ENCODE measurements around the gene PECR. TPM values are rescaled to one million over a fixed set of nuclear protein-coding genes. Genes with fewer than 3 reads are reported as not detected.

Gene PECR
- total and polyA plus RNA-seq, 7 donors = 1.9 to 4.8 (median 2.5) TPM

GRCh38 chr2:216049452-216049851 is 32.2 kb downstream of the PECR start:
- H3K27me3 ChIP-seq (ENCODE audit: insufficient read depth in 3 of 3, low read length in 2 of 3) = no peaks in the 10 kb centered on the region
- intact Hi-C loops (cut with DNase I) = no loop called here
- ATAC-seq = no peak
- no peaks in the 10 kb centered on the region for H3K9me3 ChIP-seq
- no peak for TF ChIP-seq CTCF (IDR thresholded peaks at IDR 0.05)
- DNase-seq = no peak
- peaks cover 0 to 12% of the 10 kb centered on the region in 2 donors for H3K36me3 ChIP-seq (ENCODE audit: insufficient read depth in 1 of 2, low read depth in 1 of 2)
- no peak overlapping the region for H3K27ac ChIP-seq
- H3K4me3 ChIP-seq = no peak overlapping the region
- 91 to 93% (median 91%) methylated on average over 2 of the region's 2 CpGs for WGBS, 3 donors
- no peaks in the 10 kb centered on the region for H3K4me1 ChIP-seq

- intact Hi-C loops (cut with DNase I) = no loop called here
- Histone ChIP-seq H3K27ac (no peak overlapping the region), H3K4me3 (no peak overlapping the region), H3K9me3 (no peaks in the 10 kb centered on the region), H3K36me3 (ENCODE audit: insufficient read depth in 1 of 2, low read depth in 1 of 2) (peaks cover 0 to 25% of the 10 kb centered on the region in 2 donors), H3K27me3 (ENCODE audit: insufficient read depth in 3 of 3, low read length in 2 of 3) (no peaks in the 10 kb centered on the region), H3K4me1 (no peaks in the 10 kb centered on the region)
- TF ChIP-seq CTCF (IDR thresholded peaks at IDR 0.05) = no peak
- ATAC-seq = no peak
- DNase-seq = no peak
- 84 to 91% (median 88%) methylated on average over 2 of the region's 2 CpGs for WGBS, 3 donors
Measured at GRCh38 chr2:216047397-216047796, 34.2 kb downstream of the PECR start.

- Histone ChIP-seq H3K36me3 (ENCODE audit: insufficient read depth in 1 of 2, low read depth in 1 of 2) (peaks cover 0 to 28% of the 10 kb centered on the region in 2 donors), H3K4me3 (no peak overlapping the region), H3K4me1 (no peaks in the 10 kb centered on the region), H3K27ac (no peak overlapping the region), H3K27me3 (ENCODE audit: insufficient read depth in 3 of 3, low read length in 2 of 3) (no peaks in the 10 kb centered on the region), H3K9me3 (no peaks in the 10 kb centered on the region)
- no peak for ATAC-seq
- intact Hi-C loops (cut with DNase I) = no loop called here
- no peak for TF ChIP-seq CTCF (IDR thresholded peaks at IDR 0.05)
- 77% methylated on average over 5 of the region's 5 CpGs for WGBS, 3 donors
- no peak for DNase-seq
Measured at GRCh38 chr2:216044883-216045486, 36.6 kb downstream of the PECR start.

GRCh38 chr2:216043949-216044348 is 37.7 kb downstream of the PECR start:
- H3K4me3 ChIP-seq = no peak overlapping the region
- no peak for ATAC-seq
- H3K4me1 ChIP-seq = no peaks in the 10 kb centered on the region
- no peak for TF ChIP-seq CTCF (IDR thresholded peaks at IDR 0.05)
- H3K27ac ChIP-seq = no peak overlapping the region
- no peaks in the 10 kb centered on the region for H3K27me3 ChIP-seq (ENCODE audit: insufficient read depth in 3 of 3, low read length in 2 of 3)
- no peak for DNase-seq
- no peaks in the 10 kb centered on the region for H3K9me3 ChIP-seq
- intact Hi-C loops (cut with DNase I) = no loop called here
- peaks cover 0 to 35% of the 10 kb centered on the region in 2 donors for H3K36me3 ChIP-seq (ENCODE audit: insufficient read depth in 1 of 2, low read depth in 1 of 2)
- WGBS, 3 donors = 94 to 97% (median 96%) methylated on average over 5 of the region's 5 CpGs

GRCh38 chr2:216041438-216041837 is 40.2 kb downstream of the PECR start:
- Histone ChIP-seq H3K4me3 (no peak overlapping the region), H3K27me3 (ENCODE audit: insufficient read depth in 3 of 3, low read length in 2 of 3) (no peaks in the 10 kb centered on the region), H3K4me1 (no peaks in the 10 kb centered on the region), H3K27ac (no peak overlapping the region), H3K9me3 (no peaks in the 10 kb centered on the region), H3K36me3 (ENCODE audit: insufficient read depth in 1 of 2, low read depth in 1 of 2) (peaks cover 3 to 42% of the 10 kb centered on the region in 2 donors)
- no peak for TF ChIP-seq CTCF (IDR thresholded peaks at IDR 0.05)
- DNase-seq (no peak), ATAC-seq (no peak)
- intact Hi-C loops (cut with DNase I) = no loop called here
- WGBS, 3 donors = 97 to 100% (median 97%) methylated on average over 2 of the region's 2 CpGs
